Thoracic aorta (tissue), 2 donors: ENCODE measurements around the gene CD300A. TPM values are rescaled to one million over a fixed set of nuclear protein-coding genes. Genes with fewer than 3 reads are reported as not detected.

ENCODE experiments used
- ATAC-seq: fragments of 150-250 bp; one replicate; pipeline ENCODE4 v1.8.0; 2017; ENCODE audit warnings: low read depth; ENCODE audit not compliant: insufficient number of reproducible peaks, low FRiP score
- DNase-seq: peaks from one replicate; pipeline ENCODE4 v3.0.0-alpha.2; 2020; ENCODE audit warnings: low spot score
- H3K27ac ChIP-seq, 2 donors: fragments of 200-600 bp; sonication (generic); 1 replicate in 1 of 2; 2 replicates in 1 of 2; pipeline ENCODE4 v1.5.1; 2016; ENCODE audit warnings: mild to moderate bottlenecking in 2 of 2, moderate library complexity in 2 of 2
- H3K27me3 ChIP-seq: fragments of 200-600 bp; sonication (generic); replicated peaks from 2 replicates; pipeline ENCODE4 v1.6.0; 2016; ENCODE audit warnings: mild to moderate bottlenecking; ENCODE audit not compliant: insufficient read depth
- H3K36me3 ChIP-seq: fragments of 200-600 bp; sonication (generic); one replicate; pipeline ENCODE4 v1.5.1; 2016
- H3K4me1 ChIP-seq, 2 donors: fragments of 200-600 bp; sonication (generic); 1 replicate in 1 of 2; 2 replicates in 1 of 2; pipeline versions ENCODE4 v1.5.1 to v1.6.0; 2016; ENCODE audit warnings: low read depth in 2 of 2, mild to moderate bottlenecking in 1 of 2; ENCODE audit not compliant: control insufficient read depth in 1 of 2
- H3K4me3 ChIP-seq: fragments of 200-600 bp; sonication (generic); 2 replicates; pipeline ENCODE4 v1.5.1; 2016; ENCODE audit warnings: mild to moderate bottlenecking
- H3K9me3 ChIP-seq: fragments of 200-600 bp; sonication (generic); 2 replicates; pipeline ENCODE4 v1.5.1; 2016
- total RNA-seq, 2 donors: library from RNA; depleted of rRNA; stranded (reverse); fragments of >200 nt; gene quantifications; one replicate each; pipeline versions ENCODE4 v1.1.0 to v1.2.3, GENCODE V29; 2016
- TF ChIP-seq, protein P1 (sequence below): fragments of 200-600 bp; sonication (generic); IDR thresholded peaks from one replicate; pipeline ENCODE4 v1.5.1; 2019; ENCODE audit warnings: antibody characterized with exemption

CD300A gene
- total RNA-seq, 2 donors from 2014 or later = 7.7 to 8.0 TPM

DNA sequence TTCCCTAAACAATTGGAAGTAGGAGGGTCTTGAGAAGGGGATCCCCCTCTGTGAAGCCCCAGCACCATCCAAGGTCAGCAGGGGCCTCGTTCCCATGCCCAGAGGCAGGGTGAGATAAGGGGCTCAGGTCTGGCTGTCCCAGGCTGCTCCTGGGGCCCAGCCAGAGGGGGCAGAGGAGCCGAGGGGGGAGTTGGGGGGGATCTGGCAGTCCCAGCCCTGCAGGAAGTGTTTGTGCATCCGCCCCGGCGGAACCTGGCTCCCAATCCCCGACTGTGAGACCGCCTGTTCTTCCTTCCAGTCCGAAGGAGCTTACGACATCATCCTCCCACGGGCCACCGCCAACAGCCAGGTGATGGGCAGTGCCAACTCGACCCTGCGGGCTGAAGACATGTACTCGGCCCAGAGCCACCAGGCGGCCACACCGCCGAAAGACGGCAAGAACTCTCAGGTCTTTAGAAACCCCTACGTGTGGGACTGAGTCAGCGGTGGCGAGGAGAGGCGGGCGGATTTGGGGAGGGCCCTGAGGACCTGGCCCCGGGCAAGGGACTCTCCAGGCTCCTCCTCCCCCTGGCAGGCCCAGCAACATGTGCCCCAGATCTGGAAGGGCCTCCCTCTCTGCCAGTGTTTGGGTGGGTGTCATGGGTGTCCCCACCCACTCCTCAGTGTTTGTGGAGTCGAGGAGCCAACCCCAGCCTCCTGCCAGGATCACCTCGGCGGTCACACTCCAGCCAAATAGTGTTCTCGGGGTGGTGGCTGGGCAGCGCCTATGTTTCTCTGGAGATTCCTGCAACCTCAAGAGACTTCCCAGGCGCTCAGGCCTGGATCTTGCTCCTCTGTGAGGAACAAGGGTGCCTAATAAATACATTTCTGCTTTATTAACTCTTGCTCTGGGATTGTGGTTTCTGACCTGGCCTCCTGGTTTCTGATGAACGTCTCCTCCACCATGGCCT is 19.6 kb upstream of the CD300A start:
- TF ChIP-seq, protein P1, sequence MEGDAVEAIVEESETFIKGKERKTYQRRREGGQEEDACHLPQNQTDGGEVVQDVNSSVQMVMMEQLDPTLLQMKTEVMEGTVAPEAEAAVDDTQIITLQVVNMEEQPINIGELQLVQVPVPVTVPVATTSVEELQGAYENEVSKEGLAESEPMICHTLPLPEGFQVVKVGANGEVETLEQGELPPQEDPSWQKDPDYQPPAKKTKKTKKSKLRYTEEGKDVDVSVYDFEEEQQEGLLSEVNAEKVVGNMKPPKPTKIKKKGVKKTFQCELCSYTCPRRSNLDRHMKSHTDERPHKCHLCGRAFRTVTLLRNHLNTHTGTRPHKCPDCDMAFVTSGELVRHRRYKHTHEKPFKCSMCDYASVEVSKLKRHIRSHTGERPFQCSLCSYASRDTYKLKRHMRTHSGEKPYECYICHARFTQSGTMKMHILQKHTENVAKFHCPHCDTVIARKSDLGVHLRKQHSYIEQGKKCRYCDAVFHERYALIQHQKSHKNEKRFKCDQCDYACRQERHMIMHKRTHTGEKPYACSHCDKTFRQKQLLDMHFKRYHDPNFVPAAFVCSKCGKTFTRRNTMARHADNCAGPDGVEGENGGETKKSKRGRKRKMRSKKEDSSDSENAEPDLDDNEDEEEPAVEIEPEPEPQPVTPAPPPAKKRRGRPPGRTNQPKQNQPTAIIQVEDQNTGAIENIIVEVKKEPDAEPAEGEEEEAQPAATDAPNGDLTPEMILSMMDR = no peak
- H3K27ac ChIP-seq = peak overlapping the region; percentile 93 to 96
- H3K9me3 ChIP-seq = no peaks in the 10 kb centered on the region
- H3K36me3 ChIP-seq = no peaks in the 10 kb centered on the region
- H3K27me3 ChIP-seq = no peaks in the 10 kb centered on the region
- DNase-seq = peak; percentile 82
- peak; percentile 59 for ATAC-seq
- H3K4me3 ChIP-seq = peak overlapping the region; percentile 42
- peaks cover 81 to 94% of the 10 kb centered on the region in 2 donors for H3K4me1 ChIP-seq

DNA sequence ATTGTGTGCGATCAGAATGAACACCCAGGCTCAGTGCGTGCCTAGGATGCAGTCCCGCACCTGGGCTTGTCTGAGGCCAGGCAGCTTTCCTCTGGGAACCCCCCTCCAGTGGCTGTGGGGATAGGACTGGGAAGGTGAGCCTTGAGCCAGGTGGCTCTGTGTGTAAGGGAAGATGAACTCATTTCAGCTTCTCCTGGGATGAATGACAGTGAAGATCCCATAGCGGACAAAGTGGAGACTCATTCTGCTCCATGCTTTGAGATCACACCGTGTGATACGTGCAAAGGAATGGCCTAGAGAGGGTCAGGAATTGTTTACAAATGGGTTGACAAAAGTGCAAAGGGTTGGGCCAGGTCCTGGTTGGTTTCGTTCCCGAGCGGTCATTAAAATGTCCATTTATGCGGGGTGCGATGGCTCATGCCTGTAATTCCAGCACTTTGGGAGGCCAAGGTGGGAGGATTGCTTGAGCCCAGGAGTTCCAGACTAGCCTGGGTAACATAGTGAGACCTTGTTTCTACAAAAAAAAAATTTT is 18.7 kb upstream of the CD300A start:
- Histone ChIP-seq H3K27ac (peak overlapping the region; percentile 93 to 96), H3K36me3 (no peaks in the 10 kb centered on the region), H3K4me1 (peaks cover 73 to 94% of the 10 kb centered on the region in 2 donors), H3K27me3 (no peaks in the 10 kb centered on the region), H3K4me3 (peak overlapping the region; percentile 42), H3K9me3 (no peaks in the 10 kb centered on the region)
- no peak for ATAC-seq
- no peak for DNase-seq
- TF ChIP-seq, protein P1 = no peak

DNA sequence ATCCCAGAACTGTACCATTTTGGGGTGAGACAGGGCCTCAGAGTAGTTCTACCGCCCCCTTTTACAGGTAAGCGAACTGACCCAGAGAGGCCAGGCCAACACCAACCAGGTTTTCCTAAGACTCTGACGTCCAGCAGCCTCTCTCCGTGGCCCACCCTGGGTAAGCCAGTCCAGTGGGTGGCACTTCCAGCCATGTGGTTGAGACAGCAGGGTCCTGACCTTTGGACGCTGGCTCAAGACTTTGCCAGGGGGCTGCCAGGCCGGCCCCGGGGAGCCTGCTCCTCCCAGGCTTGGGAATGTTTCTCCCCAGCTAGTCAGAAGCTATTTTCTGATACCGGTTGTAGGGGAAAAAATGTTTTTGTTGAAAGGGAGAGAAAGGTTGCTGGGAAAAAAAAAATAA is 17.7 kb upstream of the CD300A start:
- TF ChIP-seq, protein P1 = no peak
- Histone ChIP-seq H3K4me3 (no peak overlapping the region), H3K4me1 (peaks cover 72 to 94% of the 10 kb centered on the region in 2 donors), H3K36me3 (no peaks in the 10 kb centered on the region), H3K27me3 (no peaks in the 10 kb centered on the region), H3K9me3 (no peaks in the 10 kb centered on the region), H3K27ac (peak overlapping the region; percentile 93 to 96)
- ATAC-seq (no peak), DNase-seq (no peak)

DNA sequence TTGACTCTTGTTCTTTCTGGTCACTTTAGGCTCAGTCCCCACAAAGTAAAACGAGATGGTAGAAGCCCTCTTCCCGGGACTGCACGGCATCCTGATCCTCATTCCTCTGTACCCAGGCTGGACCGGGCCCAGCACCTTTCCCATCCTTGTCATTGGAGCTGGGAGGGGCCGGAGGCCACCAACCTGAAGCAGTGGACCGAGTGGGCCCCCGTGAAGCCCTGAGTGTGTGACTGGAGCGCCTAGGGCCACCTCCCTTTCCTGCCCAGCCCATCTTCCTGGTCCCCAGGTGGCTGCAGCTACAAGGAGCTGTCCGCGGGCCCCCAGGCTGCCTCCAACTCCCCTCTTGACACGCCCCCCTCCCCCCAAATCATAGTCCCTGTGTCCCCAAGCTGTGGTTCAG is 17.1 kb upstream of the CD300A start:
- H3K4me3 ChIP-seq = no peak overlapping the region
- no peaks in the 10 kb centered on the region for H3K9me3 ChIP-seq
- ATAC-seq (no peak), DNase-seq (no peak)
- TF ChIP-seq, protein P1 = no peak
- no peaks in the 10 kb centered on the region for H3K27me3 ChIP-seq
- no peaks in the 10 kb centered on the region for H3K36me3 ChIP-seq
- H3K4me1 ChIP-seq = peaks cover 67 to 90% of the 10 kb centered on the region in 2 donors
- peak overlapping the region; percentile 93 to 96 for H3K27ac ChIP-seq

DNA sequence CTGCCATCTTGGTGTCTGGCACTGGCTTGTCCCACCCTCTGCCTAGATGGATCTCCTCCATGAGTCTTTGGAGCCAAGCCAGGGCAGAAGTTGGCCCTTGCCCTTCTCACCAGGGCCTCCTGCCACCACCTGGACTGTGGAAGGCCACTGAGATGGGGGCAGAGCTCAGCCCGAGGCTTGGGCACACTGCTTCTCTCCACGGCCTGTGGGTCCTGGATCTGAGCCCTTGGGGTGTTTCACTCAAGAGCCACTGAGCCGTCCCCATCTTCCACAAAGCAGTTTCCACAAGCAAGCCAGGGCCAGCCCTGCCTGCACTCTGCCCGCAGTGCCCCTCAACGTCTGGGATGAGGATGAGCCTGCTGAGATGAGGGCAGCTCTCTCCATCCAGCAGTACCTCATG is 16.7 kb upstream of the CD300A start:
- Histone ChIP-seq H3K4me3 (no peak overlapping the region), H3K36me3 (no peaks in the 10 kb centered on the region), H3K9me3 (no peaks in the 10 kb centered on the region), H3K27ac (peak overlapping the region; percentile 93 to 96), H3K27me3 (no peaks in the 10 kb centered on the region), H3K4me1 (peaks cover 67 to 90% of the 10 kb centered on the region in 2 donors)
- no peak for ATAC-seq
- no peak for DNase-seq
- TF ChIP-seq, protein P1 = no peak
